NCI-H128 (cell line): ENCODE results near the gene INTS7.

Source experiments
- DNase-seq: peaks from one replicate; lab custom pipeline; 2025; ENCODE audit not compliant: unreplicated experiment; lab: John Stamatoyannopoulos, UW

INTS7 gene

DNA sequence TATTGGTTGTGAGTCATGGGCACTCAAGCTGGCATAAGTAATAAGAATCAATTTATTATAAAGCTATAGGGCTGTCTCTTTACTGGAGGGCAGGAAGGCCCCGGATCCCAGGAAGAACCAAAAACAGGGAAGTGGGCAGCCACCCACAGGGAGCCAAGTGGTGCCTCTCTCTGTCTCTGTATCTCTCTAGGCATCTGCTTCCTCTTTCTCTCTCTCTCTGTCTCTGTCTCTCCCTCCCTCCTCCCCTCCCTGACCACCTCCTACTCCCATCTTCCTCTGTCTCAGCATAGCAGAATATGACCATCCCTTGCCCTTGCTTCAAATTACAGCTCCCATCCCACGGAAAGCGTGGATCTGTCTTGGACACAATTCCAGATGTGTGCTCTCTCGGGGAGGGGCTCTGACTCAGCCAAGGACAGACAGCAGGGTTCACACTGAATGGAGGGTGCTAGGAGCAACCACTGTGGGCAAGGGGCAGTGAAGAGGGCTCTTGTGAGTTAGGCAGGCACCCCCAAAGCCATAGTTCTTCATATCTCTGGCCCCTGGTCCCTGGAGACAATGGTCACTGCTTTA lies 124.4 kb downstream of the INTS7 start:
- no peak for DNase-seq

DNA sequence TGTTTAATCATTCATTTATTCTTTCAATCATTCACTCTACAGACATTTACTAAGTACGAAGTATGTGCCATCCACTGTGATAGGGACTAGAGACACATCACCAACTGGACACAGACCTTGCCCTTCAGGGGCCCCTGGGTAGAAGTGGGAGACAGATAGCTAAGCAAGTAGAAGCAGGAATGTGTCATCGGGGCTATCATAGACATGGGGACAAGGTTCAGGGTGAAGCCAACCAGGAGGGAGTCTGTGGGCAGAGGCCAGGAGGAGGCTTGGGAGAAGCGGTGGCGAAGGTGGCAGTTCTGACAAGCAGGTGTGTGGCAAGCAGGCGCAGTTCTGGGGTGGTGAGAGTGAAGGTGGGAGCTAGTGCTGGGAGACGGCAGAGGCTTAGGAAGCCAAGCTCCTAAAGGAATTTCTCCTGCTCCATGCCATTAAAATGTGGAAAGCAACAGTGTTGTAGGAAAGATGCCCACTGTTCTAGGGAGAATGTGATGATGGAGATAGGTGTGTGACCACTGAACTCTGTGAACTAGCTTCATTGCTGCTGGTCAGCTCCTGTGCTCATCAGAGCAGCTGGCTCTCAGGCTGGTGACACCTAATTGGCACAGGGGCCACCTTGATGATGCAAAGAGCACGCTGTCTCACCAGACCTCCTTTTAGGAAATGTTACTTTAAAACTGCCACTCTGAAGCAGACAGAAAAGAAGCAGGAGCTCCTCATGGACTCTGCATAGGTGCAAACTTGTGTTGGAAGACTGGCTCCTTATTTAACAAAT lies 125.1 kb downstream of the INTS7 start:
- DNase-seq: no peak

DNA sequence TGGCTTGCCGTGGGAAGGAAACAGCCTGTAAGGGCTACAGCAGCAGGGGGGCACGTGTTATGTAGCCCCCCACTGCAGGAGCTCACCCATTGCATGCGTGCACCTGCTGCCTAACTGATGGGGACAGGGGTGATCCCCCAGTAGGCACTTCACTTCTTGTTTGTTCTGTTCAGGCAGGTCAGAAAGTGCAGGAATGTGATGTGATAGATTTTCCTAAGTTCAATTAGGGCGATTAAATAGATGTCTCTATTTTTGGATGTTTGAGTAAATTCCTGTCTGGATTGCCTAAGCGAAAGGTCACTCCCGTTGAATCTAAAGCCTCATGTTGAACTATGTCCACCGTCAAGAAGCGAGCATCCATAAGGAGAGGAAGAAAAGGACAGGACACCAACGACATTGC lies 126.0 kb downstream of the INTS7 start:
- no peak for DNase-seq

- no peak for DNase-seq
Observed at GRCh38 chr1:211908951-211909350, 126.4 kb downstream of the INTS7 start.

- no peak for DNase-seq
Observed at GRCh38 chr1:211908453-211908852, 126.9 kb downstream of the INTS7 start.

- DNase-seq: no peak
Observed at GRCh38 chr1:211903490-211904245, 131.7 kb downstream of the INTS7 start.

GRCh38 chr1:211902624-211903291 lies 132.6 kb downstream of the INTS7 start:
- no peak for DNase-seq

- DNase-seq: no peak
Observed at GRCh38 chr1:211901945-211902344, 133.4 kb downstream of the INTS7 start.

DNA sequence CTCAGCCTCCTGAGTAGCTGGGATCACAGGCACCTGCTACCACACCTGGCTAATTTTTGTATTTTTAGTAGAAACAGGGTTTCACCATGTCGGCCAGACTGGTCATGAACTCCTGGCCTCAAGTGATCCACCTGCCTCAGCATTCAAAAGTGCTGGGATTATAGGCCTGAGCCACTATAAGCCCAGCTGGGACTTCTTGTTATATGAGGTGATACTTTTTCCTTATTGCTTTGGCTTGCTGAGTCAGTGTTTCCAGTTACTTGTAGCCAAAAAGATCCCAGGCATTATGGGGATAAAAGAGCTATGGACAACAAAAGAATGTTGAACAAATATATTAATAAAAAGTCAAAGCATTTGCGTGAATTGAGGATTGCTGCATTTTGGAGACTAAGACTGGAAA lies 134.9 kb downstream of the INTS7 start:
- DNase-seq: no peak

DNA sequence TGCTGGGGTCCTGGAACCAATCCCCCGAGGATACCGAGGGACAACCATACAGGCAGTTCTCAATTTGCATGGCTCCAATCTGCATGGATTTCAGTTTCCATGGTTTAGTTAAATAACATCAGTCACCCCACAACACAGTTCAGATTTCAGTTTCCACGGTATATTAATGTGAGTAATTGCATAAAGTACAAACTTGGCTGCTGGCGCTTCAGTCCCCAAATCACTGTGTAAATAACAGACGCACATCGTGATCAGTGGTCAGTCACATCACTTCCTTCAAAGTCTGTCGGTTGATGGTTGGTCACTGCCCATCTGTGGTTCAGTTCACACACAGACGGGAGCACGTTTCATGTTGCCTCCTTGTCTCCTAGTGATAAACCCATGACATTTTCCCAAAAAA lies 138.4 kb downstream of the INTS7 start:
- DNase-seq: no peak

- no peak for DNase-seq
Observed at GRCh38 chr1:211895126-211895759, 140.1 kb downstream of the INTS7 start.

- no peak for DNase-seq
Observed at GRCh38 chr1:211894312-211894711, 141.0 kb downstream of the INTS7 start.

DNA sequence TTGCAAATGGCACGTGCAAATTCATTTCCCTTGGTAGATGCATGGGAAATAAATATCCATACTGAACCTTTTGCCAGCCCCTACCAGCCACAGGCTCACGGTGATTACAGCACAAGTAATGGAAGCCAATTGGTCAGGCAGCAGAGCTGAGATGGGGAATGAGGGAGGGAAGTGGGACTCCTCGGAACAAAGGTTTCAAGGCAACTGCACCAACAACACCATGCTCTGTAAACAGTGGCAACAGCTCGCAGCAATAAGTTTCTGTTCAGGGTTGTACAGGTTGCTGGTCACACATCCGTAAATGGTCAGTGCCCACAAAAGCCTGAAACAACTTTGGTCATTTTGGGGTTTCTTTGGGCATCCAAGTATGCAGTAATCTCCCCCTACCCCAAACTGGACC lies 142.1 kb downstream of the INTS7 start:
- no peak for DNase-seq

GRCh38 chr1:211892577-211892976 lies 142.8 kb downstream of the INTS7 start:
- no peak for DNase-seq

DNA sequence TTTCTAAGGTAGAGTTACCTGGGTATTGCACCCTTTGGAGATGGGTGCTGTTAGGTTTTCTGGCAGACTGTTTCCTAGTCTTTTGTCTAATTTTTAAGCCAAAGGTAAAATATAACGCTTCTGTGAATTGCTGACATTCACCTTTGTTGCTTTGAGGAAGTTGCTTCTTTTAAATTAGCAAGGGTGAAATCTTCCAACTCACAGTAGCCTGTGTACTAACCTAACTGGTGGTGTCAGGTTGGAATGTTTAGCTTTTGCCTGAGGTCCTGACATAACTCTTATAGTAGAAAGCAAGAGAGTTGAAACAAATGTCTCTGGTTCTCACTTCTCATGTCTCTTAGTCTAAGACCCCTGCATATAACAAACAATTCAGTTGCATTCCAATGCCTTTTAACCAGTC lies 143.6 kb downstream of the INTS7 start:
- no peak for DNase-seq
